Heart left ventricle (tissue), 13 donors: ENCODE results near the gene DIP2C.

Source experiments
- POLR2A ChIP-seq, 2 donors: fragments of 450-650 bp; IDR thresholded peaks; one replicate each; pipeline ENCODE4 v1.6.1; 2017; ENCODE audit warnings: antibody characterized with exemption in 2 of 2, mild to moderate bottlenecking in 2 of 2, moderate library complexity in 2 of 2
- TF ChIP-seq, protein P1 (sequence below), 12 donors: fragments of 200-600 bp; sonication (generic) in 4 of 12; IDR thresholded peaks; one replicate each; pipeline versions ENCODE4 v1.5.0 to v1.8.0; 2018 to 2022; ENCODE audit warnings: antibody characterized with exemption in 12 of 12, mild to moderate bottlenecking in 5 of 12
- donor health status: ischemic (EF 13 %, LVEDD 7.1; RV severe dilation, severe dysfunction).
- donor health status: DM: no; HTN: yes; CAD: no.
- donor health status: DM: no; HTN: no; CAD: no.
- donor health status: ischemic (EF 25% LVEDD 6.9; RV normal size, moderate dysfunction).
- donor health status: ischemic (EF 25% LVEDD 5.7; RV mildly dilated, moderate dysfunction).
- donor health status: ischemic (EF 35%, LVEDD 5.7; RV mildly dilated, moderate dysfunction).
- donor health status: nonischemic (EF 11% LVEDD 7.7; RV severe dilation, severe dysfunction).
- donor health status: DM: yes; HTN: yes; CAD: no.
- donor health status: PGD.
- donor health status: ischemic (EF 29% LVEDD 5.4; RV normal size, mild dysfunction).
- donor health status: nonischemic (EF 23%, LVEDD 6.1; RV moderate dilation, normal function).

DNA sequence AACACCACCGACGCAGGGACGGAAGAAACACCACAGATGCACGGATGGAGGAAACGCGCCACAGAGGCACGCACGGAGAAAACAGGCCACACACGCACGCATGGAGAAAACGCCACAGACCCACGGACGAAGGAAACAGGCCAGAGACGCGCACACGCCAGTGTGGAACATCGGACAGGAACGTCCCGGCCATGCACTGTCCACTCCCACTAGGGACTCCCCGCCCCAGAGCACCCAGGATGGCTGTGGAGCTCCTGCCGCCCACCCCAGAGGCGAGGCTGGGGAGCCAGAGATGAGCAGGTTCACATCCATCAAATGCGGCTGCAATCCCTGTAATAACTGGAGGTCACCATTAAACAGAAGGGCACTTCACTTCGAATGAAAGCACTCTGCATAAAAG lies 17.3 kb downstream of the DIP2C start:
- TF ChIP-seq, protein P1, sequence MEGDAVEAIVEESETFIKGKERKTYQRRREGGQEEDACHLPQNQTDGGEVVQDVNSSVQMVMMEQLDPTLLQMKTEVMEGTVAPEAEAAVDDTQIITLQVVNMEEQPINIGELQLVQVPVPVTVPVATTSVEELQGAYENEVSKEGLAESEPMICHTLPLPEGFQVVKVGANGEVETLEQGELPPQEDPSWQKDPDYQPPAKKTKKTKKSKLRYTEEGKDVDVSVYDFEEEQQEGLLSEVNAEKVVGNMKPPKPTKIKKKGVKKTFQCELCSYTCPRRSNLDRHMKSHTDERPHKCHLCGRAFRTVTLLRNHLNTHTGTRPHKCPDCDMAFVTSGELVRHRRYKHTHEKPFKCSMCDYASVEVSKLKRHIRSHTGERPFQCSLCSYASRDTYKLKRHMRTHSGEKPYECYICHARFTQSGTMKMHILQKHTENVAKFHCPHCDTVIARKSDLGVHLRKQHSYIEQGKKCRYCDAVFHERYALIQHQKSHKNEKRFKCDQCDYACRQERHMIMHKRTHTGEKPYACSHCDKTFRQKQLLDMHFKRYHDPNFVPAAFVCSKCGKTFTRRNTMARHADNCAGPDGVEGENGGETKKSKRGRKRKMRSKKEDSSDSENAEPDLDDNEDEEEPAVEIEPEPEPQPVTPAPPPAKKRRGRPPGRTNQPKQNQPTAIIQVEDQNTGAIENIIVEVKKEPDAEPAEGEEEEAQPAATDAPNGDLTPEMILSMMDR (IDR thresholded peaks at IDR 0.05): no peak
- no peak for TF ChIP-seq POLR2A (IDR thresholded peaks at IDR 0.05)
